HL-60/S4 treated with phorbol 12-myristate 13-acetate at 8.2 ng/mL for 4 days and 3 days (cell line): ENCODE measurements around the gene FPR3.
"Not testable (repeated sequence)": the region's sequence is repeated elsewhere in the genome, so short reads cannot be mapped to it uniquely, and the experiment has no call there.

Experiments used
- in situ Hi-C: fragments of 300-500 bp; cut with MboI; formaldehyde crosslinking; loops from 2 replicates; pipeline ENCODE4 v1.15.0; 2022; ENCODE audit warnings: low sequenced_read_pairs

The FPR3 gene

GRCh38 chr19:51806571-51806970 is 11.6 kb downstream of the FPR3 start:
- in situ Hi-C loops, result not testable (repeated sequence)

- in situ Hi-C loops, result no loop called here
These were observed 12.2 kb downstream of the FPR3 start for GRCh38 chr19:51807111-51807701.

GRCh38 chr19:51807925-51808324 is 13.0 kb downstream of the FPR3 start:
- in situ Hi-C loops, result no loop called here

GRCh38 chr19:51808333-51808986 is 13.5 kb downstream of the FPR3 start:
- in situ Hi-C loops, result no loop called here

GRCh38 chr19:51809787-51810186 is 14.8 kb downstream of the FPR3 start:
- in situ Hi-C loops, result no loop called here

- in situ Hi-C loops, result no loop called here
These were observed 15.3 kb downstream of the FPR3 start for GRCh38 chr19:51810223-51810622.

GRCh38 chr19:51811344-51811743 is 16.4 kb downstream of the FPR3 start:
- in situ Hi-C loops, result no loop called here

DNA sequence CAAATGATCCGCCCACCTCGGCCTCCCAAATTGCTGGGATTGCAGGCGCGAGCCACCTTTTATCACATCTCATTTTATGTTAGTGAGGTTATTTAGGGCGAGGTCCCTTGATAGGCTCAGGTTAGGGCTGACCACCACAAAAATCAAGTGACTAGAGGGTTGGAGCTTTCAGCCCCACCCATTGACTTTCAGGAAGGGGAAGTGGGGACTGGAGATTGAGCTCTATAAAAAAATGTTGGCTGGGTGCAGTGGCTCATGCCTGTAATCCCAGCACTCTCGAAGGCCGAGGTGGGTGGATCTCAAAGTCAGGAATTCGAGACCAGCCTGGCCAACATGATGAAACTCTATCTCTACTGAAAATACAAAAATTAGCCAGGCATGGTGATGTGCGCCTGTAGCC is 20.1 kb downstream of the FPR3 start:
- in situ Hi-C loops, result no loop called here

GRCh38 chr19:51816711-51817110 is 21.8 kb downstream of the FPR3 start:
- in situ Hi-C loops, result no loop called here

DNA sequence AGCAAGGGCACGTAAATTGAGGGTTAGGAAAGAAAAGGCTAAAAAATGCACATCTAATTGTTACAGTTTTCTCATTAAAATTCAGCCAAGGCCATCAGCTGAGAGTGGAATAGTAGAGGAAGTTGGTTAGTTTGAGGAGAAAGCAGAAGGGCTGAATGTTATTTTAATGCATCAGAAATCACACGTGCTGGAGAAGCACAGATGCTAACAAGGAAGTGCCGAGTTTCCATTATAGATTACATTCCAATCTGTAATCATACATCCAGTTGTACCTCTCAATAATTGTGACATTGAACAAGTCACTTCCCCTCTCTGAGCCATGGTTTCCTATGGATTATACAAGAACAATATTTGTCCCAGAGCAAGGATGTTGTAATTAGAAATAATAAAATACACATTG is 25.1 kb downstream of the FPR3 start:
- in situ Hi-C loops, result no loop called here

DNA sequence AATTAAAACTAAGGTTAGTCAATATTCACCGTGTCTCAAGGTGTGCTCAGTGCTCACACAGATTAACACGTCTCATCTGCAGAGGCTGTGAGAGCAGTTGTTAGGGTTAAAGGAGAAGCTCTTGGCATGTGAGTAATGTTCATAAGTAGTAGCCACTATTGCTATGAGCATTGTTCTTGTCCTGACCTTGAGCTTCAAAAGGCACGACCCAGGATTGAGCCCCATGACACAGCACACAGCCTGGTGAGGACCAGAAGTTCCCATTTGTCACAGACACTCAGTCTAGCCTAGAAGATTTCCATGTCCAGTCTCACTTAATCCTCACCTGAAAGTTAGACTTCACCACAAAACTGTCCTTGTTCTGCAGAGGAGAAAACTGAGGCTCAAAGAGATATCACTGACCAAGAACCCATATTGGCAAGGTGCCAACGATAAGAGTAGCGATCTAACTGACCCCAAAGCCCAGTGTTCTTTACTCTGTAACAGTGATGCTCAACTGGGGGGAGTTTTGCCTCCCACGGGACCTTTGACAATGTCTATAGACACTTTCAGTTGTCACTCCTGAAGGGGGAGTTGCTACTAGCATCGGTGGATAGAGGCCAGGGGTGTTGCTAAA is 26.0 kb downstream of the FPR3 start:
- in situ Hi-C loops, result no loop called here

DNA sequence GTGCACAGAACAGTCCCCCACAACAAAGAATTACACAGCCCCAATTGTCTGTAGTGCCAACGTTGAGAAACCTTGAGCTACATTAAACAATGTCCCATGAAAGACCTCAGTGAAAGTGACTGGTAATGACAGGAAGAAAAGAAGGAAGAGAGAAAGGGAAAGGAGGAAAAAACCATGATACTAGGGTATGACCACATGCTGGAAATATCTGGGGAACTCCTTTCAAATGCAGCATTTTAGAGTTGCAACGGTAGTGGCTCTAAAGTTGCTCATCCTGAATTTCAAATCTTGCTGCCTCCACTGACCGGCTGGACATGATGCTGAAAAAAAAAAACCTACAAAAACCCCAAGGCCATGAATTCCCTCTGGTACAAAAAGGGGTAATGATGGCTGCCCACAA is 26.5 kb downstream of the FPR3 start:
- in situ Hi-C loops, result no loop called here

GRCh38 chr19:51821921-51822320 is 27.0 kb downstream of the FPR3 start:
- in situ Hi-C loops, result no loop called here

GRCh38 chr19:51822325-51822724 is 27.4 kb downstream of the FPR3 start:
- in situ Hi-C loops, result no loop called here

DNA sequence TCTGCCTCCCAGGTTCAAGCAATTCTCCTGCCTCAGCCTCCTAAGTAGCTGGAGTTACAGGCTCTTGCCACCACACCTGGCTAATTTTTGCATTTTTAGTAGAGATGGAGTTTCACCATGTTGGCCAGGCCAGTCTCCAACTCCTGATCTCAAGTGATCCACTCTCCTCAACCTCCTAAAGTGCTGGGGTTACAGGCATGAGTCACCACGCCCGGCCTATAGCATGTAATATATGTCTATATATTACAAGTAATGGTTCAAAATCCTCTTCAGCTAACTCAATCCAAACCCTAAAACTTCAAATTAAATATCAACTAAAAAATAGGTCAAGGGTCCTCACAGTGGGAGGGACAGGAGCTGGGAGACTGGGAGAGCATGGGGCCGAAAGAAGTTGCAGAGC is 28.0 kb downstream of the FPR3 start:
- in situ Hi-C loops, result no loop called here

DNA sequence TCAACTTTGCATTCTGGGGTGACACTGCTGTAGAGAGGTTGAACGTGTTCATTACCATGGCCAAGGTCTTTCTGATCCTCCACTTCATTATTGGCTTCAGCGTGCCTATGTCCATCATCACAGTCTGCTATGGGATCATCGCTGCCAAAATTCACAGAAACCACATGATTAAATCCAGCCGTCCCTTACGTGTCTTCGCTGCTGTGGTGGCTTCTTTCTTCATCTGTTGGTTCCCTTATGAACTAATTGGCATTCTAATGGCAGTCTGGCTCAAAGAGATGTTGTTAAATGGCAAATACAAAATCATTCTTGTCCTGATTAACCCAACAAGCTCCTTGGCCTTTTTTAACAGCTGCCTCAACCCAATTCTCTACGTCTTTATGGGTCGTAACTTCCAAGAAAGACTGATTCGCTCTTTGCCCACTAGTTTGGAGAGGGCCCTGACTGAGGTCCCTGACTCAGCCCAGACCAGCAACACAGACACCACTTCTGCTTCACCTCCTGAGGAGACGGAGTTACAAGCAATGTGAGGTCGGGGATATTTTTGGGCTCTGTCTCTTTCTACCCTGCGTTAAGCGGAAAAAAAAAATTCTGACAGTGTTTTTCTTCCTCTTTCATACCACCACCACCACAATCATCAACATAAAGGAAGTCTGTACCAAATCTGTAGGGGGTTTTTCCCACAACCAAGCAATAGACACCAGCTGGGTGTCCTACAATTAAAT is 29.5 kb downstream of the FPR3 start:
- in situ Hi-C loops, result no loop called here

GRCh38 chr19:51830274-51830673 is 35.3 kb downstream of the FPR3 start:
- in situ Hi-C loops, result no loop called here

DNA sequence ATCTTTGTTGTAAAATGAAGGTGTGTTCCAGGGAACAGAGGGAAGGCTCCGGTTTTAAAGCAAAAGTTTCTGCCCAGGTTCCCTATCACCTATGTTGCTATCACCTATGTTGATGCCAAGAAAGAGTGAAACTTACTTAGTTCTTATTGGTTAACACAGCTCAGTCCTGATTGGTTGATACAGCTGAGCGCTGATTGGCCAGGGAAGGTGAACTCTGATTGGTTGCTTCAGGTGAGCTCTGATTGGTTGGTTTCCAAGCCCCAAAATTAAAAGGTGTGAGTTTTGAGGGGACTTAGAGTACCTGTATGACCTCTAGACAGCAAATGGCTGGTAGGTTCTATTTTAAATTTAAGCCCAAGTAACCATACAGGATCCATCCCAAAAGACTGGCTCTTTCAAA is 42.2 kb downstream of the FPR3 start:
- in situ Hi-C loops, result no loop called here

GRCh38 chr19:51861870-51862622 is 67.1 kb downstream of the FPR3 start:
- in situ Hi-C loops, result no loop called here

DNA sequence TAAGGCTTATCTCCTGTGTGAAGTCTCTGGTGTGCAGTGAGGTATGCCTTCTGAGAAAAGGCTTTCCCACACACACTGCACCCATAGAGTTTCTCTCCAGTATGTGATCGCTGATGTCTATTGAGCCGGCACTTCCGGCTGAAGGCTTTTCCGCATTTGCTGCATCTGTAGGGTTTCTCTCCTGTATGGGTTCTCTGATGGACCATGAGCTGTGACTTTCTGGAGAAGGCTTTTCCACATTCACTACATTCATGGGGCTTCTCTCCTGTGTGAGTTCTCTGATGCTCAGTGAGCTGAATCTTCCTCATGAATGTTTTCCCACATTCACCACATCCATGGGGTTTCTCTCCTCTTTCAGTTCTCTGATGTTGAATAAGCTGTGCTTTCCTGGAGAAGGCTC is 78.1 kb downstream of the FPR3 start:
- in situ Hi-C loops, result no loop called here
